GM12892 (cell line): ENCODE results near the gene JUN.

ENCODE experiments used
- POLR2A ChIP-seq: IDR thresholded peaks from 2 replicates; pipeline ENCODE4 v1.6.1; 2011; ENCODE audit warnings: low read depth, low read length, control low read depth
- TAF1 ChIP-seq: IDR thresholded peaks from 2 replicates; pipeline ENCODE4 v1.6.1; 2011; ENCODE audit warnings: low read depth, mild to moderate bottlenecking, control low read depth, low read length, borderline replicate concordance

DNA sequence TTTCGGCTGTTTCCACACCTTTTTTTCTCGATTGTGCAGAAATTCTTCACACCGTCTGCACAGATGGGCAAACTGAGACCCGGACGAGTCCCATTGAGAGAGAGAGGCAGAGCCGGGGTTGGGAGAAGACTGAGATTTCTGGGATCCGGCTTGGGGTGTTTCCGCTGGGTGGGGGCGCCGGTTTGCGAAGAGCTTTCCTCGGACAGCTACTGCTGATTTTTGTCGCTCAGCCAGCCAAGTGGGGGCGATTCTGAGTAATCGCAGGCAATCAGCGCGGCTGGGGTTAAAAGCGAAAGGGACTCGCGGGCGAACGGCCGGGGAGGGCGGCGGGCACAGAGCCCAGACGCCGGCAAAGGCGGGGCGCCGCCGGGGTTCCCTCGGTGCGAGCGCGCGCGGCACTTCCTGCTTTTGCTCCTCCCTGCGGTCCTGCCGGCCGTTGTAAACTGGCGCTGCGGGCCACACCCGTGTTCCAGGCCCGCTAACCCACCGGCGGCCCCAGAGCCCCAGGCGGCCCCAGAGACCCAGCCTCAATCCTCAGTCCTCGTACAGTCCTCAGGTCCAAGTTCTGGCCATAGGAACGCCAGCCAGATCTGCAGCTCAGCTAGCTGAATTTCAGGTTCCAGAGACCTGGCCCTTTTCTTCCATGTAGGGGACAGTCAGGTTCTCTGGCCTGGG is 32.4 kb upstream of the JUN start:
- TF ChIP-seq TAF1 = peak; percentile 49
- TF ChIP-seq POLR2A = peak; percentile 69; the same call in 1 of the 2 replicates
